RWPE2 (cell line): ENCODE data around the gene DCK.
A peak's percentile ranks its signal among the peaks of the same experiment; 100 is the strongest.
"Not testable (repeated sequence)": the region's sequence is repeated elsewhere in the genome, so short reads cannot be mapped to it uniquely, and the experiment has no call there.

Source experiments
- ATAC-seq: fragments of 200-7000 bp; cut with Tn5 transposase; 3 replicates; pipeline ENCODE4 v1.9.1; 2021; ENCODE audit warnings: low read depth
- DNase-seq: peaks from one replicate; pipeline ENCODE4 v3.0.0-alpha.2; 2020; ENCODE audit warnings: low spot score
- H3K27ac ChIP-seq: fragments of 450-650 bp; 2 replicates; pipeline ENCODE4 v1.5.1; 2017; ENCODE audit warnings: mild to moderate bottlenecking; ENCODE audit not compliant: poor library complexity, severe bottlenecking
- H3K27me3 ChIP-seq: fragments of 250-450 bp; sonication (Bioruptor Pico); 2 replicates; pipeline ENCODE4 v1.5.1; 2021; ENCODE audit warnings: mild to moderate bottlenecking, moderate library complexity; ENCODE audit not compliant: insufficient read depth, poor library complexity, severe bottlenecking
- H3K36me3 ChIP-seq: fragments of 250-450 bp; sonication (Bioruptor Pico); 2 replicates; pipeline ENCODE4 v1.5.1; 2020; ENCODE audit warnings: low read depth, mild to moderate bottlenecking, moderate library complexity
- H3K4me1 ChIP-seq: fragments of 250-450 bp; sonication (Bioruptor Pico); 2 replicates; pipeline ENCODE4 v1.5.1; 2021; ENCODE audit warnings: mild to moderate bottlenecking, moderate library complexity; ENCODE audit not compliant: insufficient read depth, poor library complexity, severe bottlenecking
- H3K4me3 ChIP-seq: fragments of 250-450 bp; sonication (Bioruptor Pico); 2 replicates; pipeline ENCODE4 v1.5.1; 2021; ENCODE audit warnings: mild to moderate bottlenecking, moderate library complexity; ENCODE audit not compliant: severe bottlenecking
- H3K9me3 ChIP-seq: fragments of 250-450 bp; sonication (Bioruptor Pico); 2 replicates; pipeline ENCODE4 v1.5.1; 2021; ENCODE audit warnings: mild to moderate bottlenecking, moderate library complexity; ENCODE audit not compliant: severe bottlenecking
- CTCF ChIP-seq: fragments of 450-650 bp; IDR thresholded peaks from one replicate; pipeline ENCODE4 v1.5.1; 2017; ENCODE audit warnings: mild to moderate bottlenecking, moderate library complexity; ENCODE audit not compliant: poor library complexity, severe bottlenecking

DCK gene

GRCh38 chr4:71011451-71011850 is 18.0 kb downstream of the DCK start:
- no peak for DNase-seq
- Histone ChIP-seq H3K4me3 (no peak overlapping the region), H3K9me3 (no peaks in the 10 kb centered on the region), H3K36me3 (peaks cover 4% of the 10 kb centered on the region; the same call in 1 of the 2 replicates), H3K27ac (no peak overlapping the region), H3K27me3 (no peaks in the 10 kb centered on the region), H3K4me1 (peaks cover 6% of the 10 kb centered on the region)
- no peak for TF ChIP-seq CTCF
- no peak for ATAC-seq

GRCh38 chr4:71017391-71017790 is 23.9 kb downstream of the DCK start:
- H3K27me3 ChIP-seq, H3K36me3 ChIP-seq, DNase-seq, H3K9me3 ChIP-seq, H3K4me3 ChIP-seq, ATAC-seq, H3K27ac ChIP-seq, H3K4me1 ChIP-seq: not testable (repeated sequence)

GRCh38 chr4:71020611-71021010 is 27.2 kb downstream of the DCK start:
- Histone ChIP-seq H3K4me3 (no peak overlapping the region), H3K4me1 (peaks cover 4% of the 10 kb centered on the region), H3K27ac (no peak overlapping the region), H3K9me3 (no peaks in the 10 kb centered on the region), H3K36me3 (peaks cover 23% of the 10 kb centered on the region), H3K27me3 (no peaks in the 10 kb centered on the region)
- DNase-seq (no peak), ATAC-seq (no peak)
- no peak for TF ChIP-seq CTCF

GRCh38 chr4:71025654-71026053 is 32.2 kb downstream of the DCK start:
- no peaks in the 10 kb centered on the region for H3K9me3 ChIP-seq
- ATAC-seq (no peak), DNase-seq (no peak)
- H3K27ac ChIP-seq: no peak overlapping the region
- no peaks in the 10 kb centered on the region for H3K27me3 ChIP-seq
- H3K4me3 ChIP-seq: no peak overlapping the region
- peaks cover 11% of the 10 kb centered on the region for H3K4me1 ChIP-seq
- peak; percentile 11 for TF ChIP-seq CTCF
- peaks cover 54% of the 10 kb centered on the region for H3K36me3 ChIP-seq

- H3K4me1 ChIP-seq: peaks cover 11% of the 10 kb centered on the region
- peaks cover 59% of the 10 kb centered on the region for H3K36me3 ChIP-seq
- no peaks in the 10 kb centered on the region for H3K27me3 ChIP-seq
- ATAC-seq: peak; percentile 78
- no peak overlapping the region for H3K27ac ChIP-seq
- H3K9me3 ChIP-seq: no peaks in the 10 kb centered on the region
- no peak for DNase-seq
- no peak for TF ChIP-seq CTCF
- H3K4me3 ChIP-seq: no peak overlapping the region
Observed at GRCh38 chr4:71026086-71026485, 32.6 kb downstream of the DCK start.
